Measurements from ENCODE around the gene BFSP1. TPM values are rescaled to one million over a fixed set of nuclear protein-coding genes. Genes with fewer than 3 reads are reported as not detected.

Gene BFSP1
- total RNA-seq, 1 experiment from 2014 or later, result 6.1 TPM

GRCh38 chr20:17499041-17499440, 32.1 kb downstream of the BFSP1 start:
- intact Hi-C loops (cut with micrococcal nuclease; ENCODE audit: unreplicated experiment), result no loop called here
- no peaks in the 10 kb centered on the region for H3K9me3 ChIP-seq (ENCODE audit: low read depth, low read length, poor library complexity, severe bottlenecking)
- ChIA-PET CTCF (interaction anchor here (0.7 kb wide), 1 partner anchor 107 kb away, joined by 20 read pairs; no protein-coding TSS in a partner anchor), POLR2A (ENCODE audit: low non-redundant PET) (interaction anchor here (0.6 kb wide), 1 partner anchor 533 kb away, joined by 3 read pairs; no protein-coding TSS in a partner anchor)
- H3K4me1 ChIP-seq (ENCODE audit: insufficient read depth, low read length, poor library complexity, severe bottlenecking), result no peaks in the 10 kb centered on the region
- no peak for DNase-seq (ENCODE audit: low spot score)
- no peak overlapping the region for H3K27ac ChIP-seq (ENCODE audit: low read depth, low read length, poor library complexity, severe bottlenecking)
- H3K27me3 ChIP-seq (replicated peaks; ENCODE audit: insufficient read depth, low read depth, low read length, poor library complexity), result no peaks in the 10 kb centered on the region
- no peaks in the 10 kb centered on the region for H3K36me3 ChIP-seq (ENCODE audit: insufficient read depth, low read length, poor library complexity, severe bottlenecking)
- no TSS peak for BruUV-seq (replicated peaks)
- no peak overlapping the region for H3K4me3 ChIP-seq (ENCODE audit: low read depth, low read length, poor library complexity, severe bottlenecking)
- TF ChIP-seq EZH2 (IDR thresholded peaks at IDR 0.05; ENCODE audit: borderline replicate concordance, low read depth, low read length, poor library complexity, severe bottlenecking) (no peak), CTCF (conservative IDR thresholded peaks at IDR 0.05; ENCODE audit: low read depth, low read length) (no peak)

GRCh38 chr20:17498641-17499040, 32.5 kb downstream of the BFSP1 start:
- BruUV-seq (replicated peaks), result no TSS peak
- no peak for TF ChIP-seq EZH2 (IDR thresholded peaks at IDR 0.05; ENCODE audit: borderline replicate concordance, low read depth, low read length, poor library complexity, severe bottlenecking)
- TF ChIP-seq CTCF (conservative IDR thresholded peaks at IDR 0.05; ENCODE audit: low read depth, low read length), result no peak
- ChIA-PET CTCF (interaction anchor here (0.7 kb wide), 1 partner anchor 107 kb away, joined by 20 read pairs; no protein-coding TSS in a partner anchor), POLR2A (ENCODE audit: low non-redundant PET) (interaction anchor here (0.6 kb wide), 1 partner anchor 533 kb away, joined by 3 read pairs; no protein-coding TSS in a partner anchor)
- H3K9me3 ChIP-seq (ENCODE audit: low read depth, low read length, poor library complexity, severe bottlenecking), result no peaks in the 10 kb centered on the region
- intact Hi-C loops (cut with micrococcal nuclease; ENCODE audit: unreplicated experiment), result no loop called here
- no peak for DNase-seq (ENCODE audit: low spot score)
- no peaks in the 10 kb centered on the region for H3K36me3 ChIP-seq (ENCODE audit: insufficient read depth, low read length, poor library complexity, severe bottlenecking)
- no peak overlapping the region for H3K4me3 ChIP-seq (ENCODE audit: low read depth, low read length, poor library complexity, severe bottlenecking)
- H3K4me1 ChIP-seq (ENCODE audit: insufficient read depth, low read length, poor library complexity, severe bottlenecking), result no peaks in the 10 kb centered on the region
- no peak overlapping the region for H3K27ac ChIP-seq (ENCODE audit: low read depth, low read length, poor library complexity, severe bottlenecking)
- H3K27me3 ChIP-seq (replicated peaks; ENCODE audit: insufficient read depth, low read depth, low read length, poor library complexity), result no peaks in the 10 kb centered on the region

- Histone ChIP-seq H3K27me3 (replicated peaks; ENCODE audit: insufficient read depth, low read depth, low read length, poor library complexity) (no peaks in the 10 kb centered on the region), H3K4me3 (ENCODE audit: low read depth, low read length, poor library complexity, severe bottlenecking) (no peak overlapping the region), H3K9me3 (ENCODE audit: low read depth, low read length, poor library complexity, severe bottlenecking) (no peaks in the 10 kb centered on the region), H3K4me1 (ENCODE audit: insufficient read depth, low read length, poor library complexity, severe bottlenecking) (no peaks in the 10 kb centered on the region), H3K36me3 (ENCODE audit: insufficient read depth, low read length, poor library complexity, severe bottlenecking) (no peaks in the 10 kb centered on the region), H3K27ac (ENCODE audit: low read depth, low read length, poor library complexity, severe bottlenecking) (no peak overlapping the region)
- POLR2A ChIA-PET (ENCODE audit: low non-redundant PET), result interaction anchor here (0.5 kb wide), 1 partner anchor 458 kb away, joined by 15 read pairs; no protein-coding TSS in a partner anchor
- CTCF ChIA-PET, result interaction anchor here (0.8 kb wide), 1 partner anchor 696 kb away, joined by 3 read pairs; no protein-coding TSS in a partner anchor
- BruUV-seq (replicated peaks), result no TSS peak
- no peak for DNase-seq (ENCODE audit: low spot score)
- intact Hi-C loops (cut with micrococcal nuclease; ENCODE audit: unreplicated experiment), result no loop called here
- TF ChIP-seq EZH2 (IDR thresholded peaks at IDR 0.05; ENCODE audit: borderline replicate concordance, low read depth, low read length, poor library complexity, severe bottlenecking) (no peak), CTCF (conservative IDR thresholded peaks at IDR 0.05; ENCODE audit: low read depth, low read length) (no peak)
Observed at GRCh38 chr20:17497821-17498580, 33.2 kb downstream of the BFSP1 start.

Measured in A673 (cell line).